Endothelial cell of coronary artery (primary cell): ENCODE results near the gene SNX1. TPM values are rescaled to one million over a fixed set of nuclear protein-coding genes. Genes with fewer than 3 reads are reported as not detected.

Experiments used
- total RNA-seq: library from RNA; depleted of rRNA; stranded (reverse); fragments of >200 nt; gene quantifications from 2 replicates; pipeline ENCODE4 v1.2.3, GENCODE V29; 2014

SNX1 gene, protein sequence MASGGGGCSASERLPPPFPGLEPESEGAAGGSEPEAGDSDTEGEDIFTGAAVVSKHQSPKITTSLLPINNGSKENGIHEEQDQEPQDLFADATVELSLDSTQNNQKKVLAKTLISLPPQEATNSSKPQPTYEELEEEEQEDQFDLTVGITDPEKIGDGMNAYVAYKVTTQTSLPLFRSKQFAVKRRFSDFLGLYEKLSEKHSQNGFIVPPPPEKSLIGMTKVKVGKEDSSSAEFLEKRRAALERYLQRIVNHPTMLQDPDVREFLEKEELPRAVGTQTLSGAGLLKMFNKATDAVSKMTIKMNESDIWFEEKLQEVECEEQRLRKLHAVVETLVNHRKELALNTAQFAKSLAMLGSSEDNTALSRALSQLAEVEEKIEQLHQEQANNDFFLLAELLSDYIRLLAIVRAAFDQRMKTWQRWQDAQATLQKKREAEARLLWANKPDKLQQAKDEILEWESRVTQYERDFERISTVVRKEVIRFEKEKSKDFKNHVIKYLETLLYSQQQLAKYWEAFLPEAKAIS
- total RNA-seq = 40.5 and 43.5 TPM in 2 replicates

DNA sequence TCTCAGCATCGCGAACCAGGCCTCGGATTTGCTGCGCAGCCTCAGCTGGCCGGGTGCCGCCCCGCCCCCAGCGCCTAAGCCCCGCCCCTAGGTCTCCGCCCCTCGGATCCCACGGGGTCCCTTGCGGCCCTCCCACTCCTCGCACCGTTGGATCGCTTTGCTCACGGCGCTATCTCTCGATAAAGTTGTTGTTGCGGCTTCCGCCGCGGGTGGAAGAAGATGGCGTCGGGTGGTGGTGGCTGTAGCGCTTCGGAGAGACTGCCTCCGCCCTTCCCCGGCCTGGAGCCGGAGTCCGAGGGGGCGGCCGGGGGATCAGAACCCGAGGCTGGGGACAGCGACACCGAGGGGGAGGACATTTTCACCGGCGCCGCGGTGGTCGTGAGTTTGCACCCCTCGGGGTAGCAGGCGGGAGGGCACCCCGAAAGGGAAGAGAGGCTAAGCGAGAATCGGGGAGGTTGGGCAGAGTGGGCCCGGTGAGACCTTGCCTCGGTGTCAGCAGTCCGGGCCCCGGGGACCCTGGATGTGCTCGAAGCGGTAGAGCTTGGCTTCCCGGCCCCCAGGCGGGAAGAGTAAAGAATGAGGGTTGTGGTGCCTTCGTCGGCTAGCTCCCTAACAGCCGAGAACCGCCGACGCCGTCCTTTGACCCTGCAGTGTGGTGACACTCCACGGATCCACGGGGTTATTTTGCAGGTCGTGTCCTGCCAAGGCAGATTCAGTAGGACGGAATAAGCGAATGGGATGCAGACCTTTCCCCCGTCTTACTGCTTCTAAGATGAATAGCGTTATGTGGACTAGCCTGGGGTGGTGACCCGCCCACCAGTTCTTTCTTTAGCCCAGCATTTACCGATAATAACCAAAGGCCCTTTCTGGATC, at the start of gene SNX1:
Gene SNX1, plus strand, starts transcription at position 188 of the 873 bp plus-strand sequence. Its CDS starts 32 bp downstream, at position 220.

DNA sequence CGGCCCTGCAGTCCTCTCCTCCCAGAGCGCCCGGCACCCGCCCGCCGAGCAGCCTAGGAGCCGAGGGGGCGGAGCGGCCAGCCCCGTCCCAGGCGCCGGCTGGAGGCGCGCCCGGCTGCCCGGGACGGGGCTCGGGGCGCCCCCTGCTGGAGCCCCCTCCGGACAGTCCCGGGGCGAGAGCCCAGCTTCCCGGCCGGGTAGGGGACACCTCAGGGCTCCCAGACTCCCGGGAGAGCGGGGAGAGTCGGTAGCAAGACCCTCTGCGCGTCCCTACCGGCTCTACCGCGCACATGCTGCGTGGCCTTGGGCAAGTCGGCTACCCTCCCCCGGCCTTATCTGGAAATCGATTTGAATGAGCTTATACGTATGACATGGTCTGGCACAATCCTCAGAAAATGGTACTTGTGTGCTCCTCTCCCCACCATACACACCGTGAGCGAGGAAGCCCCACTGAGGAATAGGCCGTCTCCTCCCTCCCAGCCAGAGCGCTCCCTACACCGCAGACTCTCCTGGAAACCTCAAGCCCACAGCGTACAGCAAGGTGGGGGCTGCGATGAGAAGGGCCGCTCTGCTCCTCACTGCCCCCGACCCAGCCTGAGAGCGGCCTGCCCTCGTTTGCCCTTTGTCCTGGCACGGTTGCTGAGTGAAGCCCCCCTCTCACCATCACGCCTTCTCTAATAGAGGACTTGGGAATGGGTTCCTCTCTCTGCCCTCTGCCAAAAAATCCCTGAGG, 49.2 kb upstream of the SNX1 start, which contains the start of gene DAPK2:
Gene DAPK2, minus strand, starts transcription at position 65 of the 733 bp plus-strand sequence. CDS start 6,224 bp downstream, outside the sequence.

DNA sequence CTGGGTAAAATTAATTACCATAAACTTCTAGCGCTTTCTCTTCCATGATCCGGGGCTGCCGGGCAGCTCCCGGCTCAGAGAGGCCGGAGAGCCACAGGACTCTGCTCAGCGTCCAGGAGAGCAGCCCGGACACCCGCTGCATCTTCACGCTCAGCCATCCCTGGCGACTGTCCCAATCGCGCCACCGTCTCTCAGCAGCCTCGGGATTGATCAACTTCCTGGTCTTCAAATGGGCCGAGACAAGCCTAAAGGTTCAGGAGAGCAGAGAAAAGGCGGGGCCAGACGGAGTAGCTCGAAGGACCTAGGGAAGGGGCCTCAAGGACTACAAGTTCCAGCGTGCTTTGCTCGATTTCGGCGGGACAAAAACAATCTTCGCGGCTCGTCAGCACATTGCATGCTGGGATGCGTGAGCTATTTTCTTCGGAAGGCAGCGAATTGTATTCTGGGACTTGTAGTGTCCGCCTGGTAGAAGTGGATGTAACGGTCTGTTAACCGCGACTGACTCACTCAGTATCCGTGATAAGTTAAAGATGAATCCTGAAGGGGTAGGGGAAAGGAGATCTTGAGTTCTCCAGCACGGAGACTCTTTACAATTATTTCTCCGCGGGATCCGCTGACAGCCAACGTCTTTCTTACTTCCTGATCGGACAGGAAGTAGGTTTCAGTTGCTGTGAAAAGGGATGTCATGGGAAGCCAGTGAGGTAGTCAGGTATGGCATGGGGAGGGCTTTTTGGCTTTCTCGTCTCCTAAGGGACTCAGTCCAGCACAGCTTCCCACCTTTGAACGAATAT, 2.0 kb upstream of the SNX1 start, which contains the start of gene CIAO2A:
Gene CIAO2A, minus strand, starts transcription at position 212 of the 791 bp plus-strand sequence. Its CDS starts 70 bp downstream, at position 142.

DNA sequence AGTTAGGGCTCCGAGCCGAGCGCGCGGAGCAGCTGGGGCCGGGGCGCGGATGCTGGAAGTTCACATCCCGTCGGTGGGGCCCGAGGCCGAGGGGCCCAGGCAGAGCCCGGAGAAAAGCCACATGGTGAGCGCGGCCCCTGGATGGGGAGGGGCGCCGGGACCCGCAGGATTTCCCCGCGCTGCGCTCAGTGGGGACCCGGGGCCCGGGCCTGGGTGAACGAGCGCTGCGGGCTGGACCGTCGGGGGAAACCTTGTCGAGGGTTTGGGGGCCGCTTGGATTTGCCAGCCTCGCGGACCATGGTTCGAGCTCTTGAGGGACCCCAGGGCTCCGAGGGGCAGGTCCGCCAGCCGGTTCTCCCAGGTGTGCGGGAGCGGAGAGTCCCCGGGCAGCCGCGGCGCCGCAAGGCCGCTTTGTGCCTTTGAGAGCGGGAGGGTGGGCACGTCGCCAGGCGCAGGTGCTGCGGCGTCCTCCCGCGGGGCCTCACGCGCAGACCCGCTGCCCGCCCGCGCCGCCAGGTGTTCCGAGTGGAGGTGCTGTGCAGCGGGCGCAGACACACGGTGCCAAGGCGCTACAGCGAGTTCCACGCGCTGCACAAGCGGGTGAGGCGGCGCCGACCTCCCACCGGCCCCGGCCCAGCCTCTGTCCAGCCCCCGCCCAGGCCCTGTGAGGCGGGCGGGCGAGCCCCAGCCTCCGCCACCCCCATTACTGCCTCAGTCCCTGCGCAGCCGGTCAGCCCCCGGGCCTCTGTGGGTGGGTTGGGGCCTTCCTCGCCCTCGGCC, 56.1 kb downstream of the SNX1 start, which contains the start of gene SNX22:
Gene SNX22, plus strand, starts transcription at position 5 of the 780 bp plus-strand sequence. Its CDS starts 45 bp downstream, at position 50.

DNA sequence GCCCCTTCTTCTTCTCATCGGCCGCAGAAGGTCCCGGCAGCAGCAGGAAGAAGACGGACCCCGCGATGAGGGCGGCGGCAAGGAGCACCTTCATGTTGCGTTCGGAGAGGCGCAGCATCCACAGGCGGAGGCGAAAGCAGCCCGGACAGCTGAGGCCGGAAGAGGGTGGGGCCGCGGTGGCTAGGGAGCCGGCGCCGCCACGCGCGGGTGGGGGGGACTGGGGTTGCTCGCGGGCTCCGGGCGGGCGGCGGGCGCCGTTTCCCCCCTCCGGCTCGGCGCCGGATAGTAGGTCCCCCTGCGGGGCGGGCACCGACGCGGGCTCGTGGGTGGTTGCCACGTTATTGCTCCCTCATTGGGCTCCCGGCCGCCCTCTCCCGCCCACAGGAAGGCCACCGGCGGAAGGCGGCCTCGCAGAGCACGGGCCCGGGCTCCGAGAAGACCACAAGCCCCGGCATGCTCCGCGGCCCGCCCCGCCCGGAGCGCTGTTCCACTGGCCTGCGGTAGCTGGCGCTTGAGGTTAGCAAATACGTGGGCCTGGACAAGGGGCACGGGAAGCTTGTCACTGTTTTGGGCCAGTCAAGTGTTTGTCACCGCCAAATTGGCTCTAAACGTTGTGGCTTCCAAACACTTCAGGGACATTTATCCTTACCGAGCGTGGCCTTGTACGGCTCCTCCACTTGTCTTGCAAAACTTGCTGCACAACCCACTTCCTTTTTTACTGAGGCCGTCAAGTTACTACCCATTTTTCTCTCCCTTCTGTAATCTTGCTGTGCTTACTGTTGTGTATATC, 67.3 kb downstream of the SNX1 start, which contains the start of gene PPIB:
Gene PPIB, minus strand, starts transcription at position 154 of the 790 bp plus-strand sequence. Its CDS starts 36 bp downstream, at position 118.

Other genes starting within 250 kb of the SNX1 start
- gene DAPK2, start 49.5 kb upstream of the SNX1 start, total RNA-seq = 2.8 and 3.2 TPM in 2 replicates
- 43.5 and 59.6 TPM in 2 replicates for gene CIAO2A, start 2.1 kb upstream of the SNX1 start, total RNA-seq
- 0.28 and 0.45 TPM in 2 replicates for gene SNX22, start 55.7 kb downstream of the SNX1 start, total RNA-seq
- 845 and 911 TPM in 2 replicates for gene PPIB, start 67.0 kb downstream of the SNX1 start, total RNA-seq